H7 (cell line): ENCODE data around the gene VGLL4. TPM values are rescaled to one million over a fixed set of nuclear protein-coding genes. Genes with fewer than 3 reads are reported as not detected.

Experiments
- DNase-seq: peaks from one replicate; pipeline ENCODE4 v3.0.0; 2012
- H3K27me3 ChIP-seq: 2 replicates; pipeline ENCODE4 v1.6.0; 2011; ENCODE audit warnings: mild to moderate bottlenecking, low read length; ENCODE audit not compliant: control insufficient read depth, insufficient read depth
- H3K36me3 ChIP-seq: replicated peaks from 2 replicates; pipeline ENCODE4 v1.5.1; 2011; ENCODE audit warnings: low read length; ENCODE audit not compliant: control insufficient read depth, insufficient read depth
- H3K4me3 ChIP-seq: 2 replicates; pipeline ENCODE4 v1.5.1; 2011; ENCODE audit warnings: low read depth, mild to moderate bottlenecking, control low read depth, low read length, moderate library complexity; ENCODE audit not compliant: insufficient read depth
- total RNA-seq: library from RNA; depleted of rRNA; stranded (reverse); fragments of >200 nt; shearing (Covaris generic); gene quantifications from 2 replicates; pipeline ENCODE4 v1.2.3, GENCODE V29; 2014

The VGLL4 gene
- total RNA-seq, 1 experiment from 2014 or later, result 44.2 TPM

GRCh38 chr3:11546657-11547302, 96.9 kb downstream of the VGLL4 start:
- Histone ChIP-seq H3K27me3 (no peaks in the 10 kb centered on the region), H3K36me3 (no peaks in the 10 kb centered on the region)
- DNase-seq, result peak; percentile 39

GRCh38 chr3:11545186-11545851, 98.4 kb downstream of the VGLL4 start:
- peak; percentile 74 for DNase-seq
- no peak overlapping the region for H3K4me3 ChIP-seq
- no peaks in the 10 kb centered on the region for H3K36me3 ChIP-seq
- no peaks in the 10 kb centered on the region for H3K27me3 ChIP-seq

More at GRCh38 chr3:11546657-11547302, 96.9 kb downstream of the VGLL4 start:
- no peak overlapping the region for H3K4me3 ChIP-seq

- DNase-seq, result peak; percentile 78
Observed at GRCh38 chr3:11544412-11545181, 99.1 kb downstream of the VGLL4 start.

GRCh38 chr3:11543948-11544387, 99.7 kb downstream of the VGLL4 start:
- no peaks in the 10 kb centered on the region for H3K27me3 ChIP-seq
- DNase-seq, result peak; percentile 44
- no peaks in the 10 kb centered on the region for H3K36me3 ChIP-seq
- H3K4me3 ChIP-seq, result no peak overlapping the region

More at GRCh38 chr3:11544412-11545181, 99.1 kb downstream of the VGLL4 start:
- no peaks in the 10 kb centered on the region for H3K36me3 ChIP-seq
- no peaks in the 10 kb centered on the region for H3K27me3 ChIP-seq
- H3K4me3 ChIP-seq, result no peak overlapping the region

GRCh38 chr3:11543141-11543947, 100.4 kb downstream of the VGLL4 start:
- no peak overlapping the region for H3K4me3 ChIP-seq
- no peaks in the 10 kb centered on the region for H3K27me3 ChIP-seq
- DNase-seq, result peak; percentile 32
- H3K36me3 ChIP-seq, result no peaks in the 10 kb centered on the region

- no peaks in the 10 kb centered on the region for H3K36me3 ChIP-seq
- DNase-seq, result peak; percentile 41
- H3K4me3 ChIP-seq, result no peak overlapping the region
- no peaks in the 10 kb centered on the region for H3K27me3 ChIP-seq
Observed at GRCh38 chr3:11542551-11542950, 101.2 kb downstream of the VGLL4 start.

GRCh38 chr3:11541321-11542303, 102.1 kb downstream of the VGLL4 start:
- H3K4me3 ChIP-seq, result no peak overlapping the region
- H3K36me3 ChIP-seq, result no peaks in the 10 kb centered on the region
- DNase-seq, result peak; percentile 22
- no peaks in the 10 kb centered on the region for H3K27me3 ChIP-seq

GRCh38 chr3:11539677-11540076, 104.0 kb downstream of the VGLL4 start:
- Histone ChIP-seq H3K36me3 (no peaks in the 10 kb centered on the region), H3K4me3 (no peak overlapping the region), H3K27me3 (no peaks in the 10 kb centered on the region)
- DNase-seq, result peak; percentile 63

GRCh38 chr3:11539218-11539617, 104.5 kb downstream of the VGLL4 start:
- DNase-seq, result peak; percentile 22
- Histone ChIP-seq H3K36me3 (no peaks in the 10 kb centered on the region), H3K27me3 (no peaks in the 10 kb centered on the region), H3K4me3 (no peak overlapping the region)

- Histone ChIP-seq H3K4me3 (no peak overlapping the region), H3K36me3 (no peaks in the 10 kb centered on the region)
Observed at GRCh38 chr3:11538581-11538980, 105.1 kb downstream of the VGLL4 start.

GRCh38 chr3:11536936-11537612, 106.6 kb downstream of the VGLL4 start:
- peak; percentile 21 for DNase-seq
- Histone ChIP-seq H3K4me3 (no peak overlapping the region), H3K36me3 (no peaks in the 10 kb centered on the region), H3K27me3 (no peaks in the 10 kb centered on the region)

More at GRCh38 chr3:11538581-11538980, 105.1 kb downstream of the VGLL4 start:
- DNase-seq, result no peak
- H3K27me3 ChIP-seq, result no peaks in the 10 kb centered on the region

GRCh38 chr3:11536132-11536935, 107.4 kb downstream of the VGLL4 start:
- DNase-seq, result peak; percentile 54
- H3K27me3 ChIP-seq, result no peaks in the 10 kb centered on the region

More at GRCh38 chr3:11536132-11536935, 107.4 kb downstream of the VGLL4 start:
- no peak overlapping the region for H3K4me3 ChIP-seq
- H3K36me3 ChIP-seq, result no peaks in the 10 kb centered on the region
